AG04450 (cell line): ENCODE results near the gene TRDMT1. TPM values are rescaled to one million over a fixed set of nuclear protein-coding genes. Genes with fewer than 3 reads are reported as not detected.

ENCODE experiments used
- CTCF ChIA-PET: fragments of 300-600, 350-600 bp; formaldehyde crosslinking; extraction: SDS; loops from one replicate; lab custom pipeline; 2022; ENCODE audit warnings: antibody characterized with exemption, inconsistent platforms; lab: Charles Lee
- POLR2A ChIA-PET: fragments of 350-600 bp; formaldehyde crosslinking; extraction: SDS; loops from one replicate; lab custom pipeline; 2021; ENCODE audit warnings: antibody characterized with exemption, inconsistent platforms; lab: Yijun Ruan, JAX
- DNase-seq: peaks from one replicate; pipeline ENCODE4 v3.0.0-alpha.2; 2011; ENCODE audit warnings: low read depth, low spot score
- H3K27ac ChIP-seq: one replicate; pipeline ENCODE4 v1.5.1; 2012; ENCODE audit warnings: low read depth, low read length, control low read depth
- H3K27me3 ChIP-seq: one replicate; pipeline ENCODE4 v1.6.0; 2012; ENCODE audit warnings: low read length; ENCODE audit not compliant: control insufficient read depth, insufficient read depth
- H3K4me3 ChIP-seq: 2 replicates; pipeline ENCODE4 v1.5.1; 2011; ENCODE audit warnings: mild to moderate bottlenecking, low read depth, low read length, control low read depth
- H3K9me3 ChIP-seq: 2 replicates; pipeline ENCODE4 v1.5.1; 2012; ENCODE audit warnings: low read length; ENCODE audit not compliant: control insufficient read depth, insufficient read depth
- CTCF ChIP-seq: IDR thresholded peaks from 2 replicates; pipeline ENCODE4 v1.5.1; 2011; ENCODE audit warnings: low read depth, low read length, control low read depth, inconsistent platforms
- polyA plus RNA-seq: library from polyadenylated mRNA; depleted of rRNA; stranded (reverse); fragments of >200 nt; gene quantifications from 2 replicates; pipeline ENCODE4 v1.2.3, GENCODE V29; 2011

Gene TRDMT1
- polyA plus RNA-seq, 1 experiment: 7.1 TPM

DNA sequence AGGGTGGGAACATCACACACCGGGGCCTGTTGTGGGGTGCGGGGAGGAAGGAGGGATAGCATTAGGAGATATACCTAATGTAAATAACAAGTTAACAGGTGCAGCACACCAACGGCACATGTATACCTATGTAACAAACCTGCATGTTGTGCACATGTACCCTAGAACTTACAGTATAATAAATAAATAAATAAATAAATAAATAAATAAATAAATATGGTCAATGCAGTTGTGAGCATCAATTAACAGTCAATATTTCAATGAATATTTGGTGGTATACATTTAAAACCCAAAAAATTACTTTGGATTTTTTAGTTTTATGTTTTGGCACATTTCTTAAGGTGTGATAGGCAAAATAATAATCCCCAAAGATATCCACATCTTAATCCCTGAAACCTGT, 15.6 kb downstream of the TRDMT1 start:
- H3K4me3 ChIP-seq: no peak overlapping the region
- TF ChIP-seq CTCF: no peak
- no peaks in the 10 kb centered on the region for H3K9me3 ChIP-seq
- no peaks in the 10 kb centered on the region for H3K27me3 ChIP-seq
- CTCF ChIA-PET: no interaction called here
- POLR2A ChIA-PET: no interaction called here
- H3K27ac ChIP-seq: no peak overlapping the region
- no peak for DNase-seq

DNA sequence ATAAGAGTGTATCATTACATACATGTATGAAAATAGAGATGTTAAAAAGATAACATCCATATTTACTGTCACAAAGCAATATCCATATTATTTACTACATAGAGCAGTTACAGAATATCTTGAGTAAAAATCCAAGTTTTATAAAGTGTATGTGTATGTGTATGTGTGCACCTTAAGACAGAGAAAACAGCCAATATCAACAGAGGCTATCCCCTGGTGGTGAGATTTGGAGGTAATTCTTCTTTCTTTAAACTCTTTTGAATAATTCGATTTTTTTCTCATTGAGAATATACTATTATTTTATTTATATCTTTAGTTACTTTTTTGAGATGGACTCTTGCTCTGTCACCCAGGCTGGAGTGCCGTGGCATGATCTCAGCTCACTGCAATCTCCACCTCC, 18.4 kb downstream of the TRDMT1 start:
- H3K27me3 ChIP-seq: no peaks in the 10 kb centered on the region
- CTCF ChIA-PET: interaction anchor here (1.2 kb wide), 1 partner anchor 18 kb away, joined by 3 read pairs; the partner anchor contains the start of gene TRDMT1
- POLR2A ChIA-PET: no interaction called here
- DNase-seq: no peak
- H3K4me3 ChIP-seq: no peak overlapping the region
- no peak overlapping the region for H3K27ac ChIP-seq
- H3K9me3 ChIP-seq: no peaks in the 10 kb centered on the region
- TF ChIP-seq CTCF: peak; percentile 36

DNA sequence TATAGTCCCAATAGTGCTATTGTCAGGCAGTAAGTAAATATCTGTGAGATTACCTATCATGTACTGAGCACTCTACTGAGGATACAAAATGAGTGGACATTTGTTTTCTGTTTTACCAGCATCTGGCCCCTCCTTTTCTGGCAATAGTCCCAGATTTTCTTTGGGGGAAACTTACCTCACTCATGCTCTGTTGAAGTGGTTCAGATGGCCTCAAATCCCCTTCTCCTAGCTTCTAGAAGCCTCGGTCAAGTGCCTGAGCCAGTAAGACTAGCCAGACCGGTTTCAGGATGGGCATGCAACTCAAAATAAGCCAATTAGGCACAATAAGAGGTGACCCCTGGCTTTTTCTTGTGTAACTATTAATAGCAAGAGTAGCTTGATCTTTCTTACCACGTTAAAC, 19.7 kb downstream of the TRDMT1 start:
- POLR2A ChIA-PET: no interaction called here

DNA sequence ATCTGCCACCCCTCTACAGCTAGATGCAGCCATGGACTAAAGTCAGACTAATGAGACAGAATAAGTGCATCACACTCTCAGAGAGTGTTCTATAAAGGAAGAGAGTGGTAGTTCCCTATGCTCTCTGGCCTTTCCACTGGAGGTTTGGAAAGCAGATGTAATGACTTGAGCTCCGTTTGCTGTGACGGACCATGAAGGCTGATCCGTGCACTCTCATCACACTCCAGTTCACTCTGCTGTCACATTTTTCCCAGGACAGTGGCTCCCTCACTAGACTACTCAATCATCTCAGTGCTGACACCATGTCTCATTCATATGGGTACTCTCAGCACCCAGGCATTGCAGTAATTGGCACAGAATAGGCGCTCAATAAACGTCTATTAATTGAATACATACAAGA, 20.4 kb downstream of the TRDMT1 start:
- Histone ChIP-seq H3K27me3 (no peaks in the 10 kb centered on the region), H3K4me3 (no peak overlapping the region), H3K27ac (no peak overlapping the region), H3K9me3 (no peaks in the 10 kb centered on the region)
- no peak for DNase-seq
- ChIA-PET POLR2A (no interaction called here), CTCF (interaction anchor here (0.7 kb wide), 2 partner anchors 14 to 33 kb away, joined by 3 to 8 read pairs; no protein-coding TSS in a partner anchor)
- TF ChIP-seq CTCF: no peak

More for the DNA sequence above, 19.7 kb downstream of the TRDMT1 start:
- CTCF ChIA-PET: interaction anchor here (1.2 kb wide), 1 partner anchor 19 kb away, joined by 3 read pairs; the partner anchor contains the start of gene TRDMT1
- no peak for DNase-seq
- TF ChIP-seq CTCF: no peak
- H3K9me3 ChIP-seq: no peaks in the 10 kb centered on the region
- no peak overlapping the region for H3K27ac ChIP-seq
- no peak overlapping the region for H3K4me3 ChIP-seq
- H3K27me3 ChIP-seq: no peaks in the 10 kb centered on the region

DNA sequence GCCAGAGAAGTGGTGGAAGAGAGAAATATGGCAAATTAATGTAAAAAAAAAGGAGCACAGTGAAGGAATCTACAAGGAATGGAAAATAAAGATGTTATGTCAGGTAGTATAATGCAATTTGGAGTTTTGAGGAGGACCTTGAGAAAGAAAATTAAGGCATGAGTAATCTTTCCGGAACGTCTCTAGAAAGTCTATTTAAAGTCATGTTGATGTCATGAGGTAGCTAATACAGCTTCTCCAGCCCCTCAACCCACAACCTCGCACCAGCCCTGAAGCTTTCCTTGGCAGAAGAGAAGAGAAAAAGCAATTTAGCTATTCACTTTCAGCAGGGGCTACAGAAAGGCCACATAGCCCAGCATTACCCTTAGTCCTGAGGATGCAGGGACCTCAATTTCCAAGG, 22.5 kb downstream of the TRDMT1 start:
- POLR2A ChIA-PET: no interaction called here

More for the DNA sequence above, 22.5 kb downstream of the TRDMT1 start:
- no peak for DNase-seq
- Histone ChIP-seq H3K27me3 (no peaks in the 10 kb centered on the region), H3K27ac (no peak overlapping the region), H3K9me3 (no peaks in the 10 kb centered on the region), H3K4me3 (no peak overlapping the region)
- no peak for TF ChIP-seq CTCF
- CTCF ChIA-PET: interaction anchor here (0.7 kb wide), 2 partner anchors 121 to 1005 kb away, joined by 3 read pairs; no protein-coding TSS in a partner anchor
